Psoas muscle (tissue), 8 donors: ENCODE data around the gene CADPS. TPM values are rescaled to one million over a fixed set of nuclear protein-coding genes. Genes with fewer than 3 reads are reported as not detected.

ENCODE experiments used
- ATAC-seq, 4 donors: fragments of 200-7000 bp; cut with Tn5 transposase; one replicate each; pipeline ENCODE4 v1.9.1; 2020; ENCODE audit warnings: moderate library complexity in 3 of 4, mild to moderate bottlenecking in 2 of 4
- DNase-seq, 2 donors: peaks; one replicate each; pipeline ENCODE4 v3.0.0-alpha.2; 2020
- H3K27ac ChIP-seq: fragments of 200-600 bp; one replicate; pipeline ENCODE4 v1.8.0; 2022
- H3K27me3 ChIP-seq, 3 donors: fragments of 200-600 bp in 1 of 3; one replicate each; pipeline versions ENCODE4 v1.6.1 to v1.8.0; 2013 to 2022; ENCODE audit warnings: low read length in 2 of 3, mild to moderate bottlenecking in 2 of 3, moderate library complexity in 1 of 3; ENCODE audit not compliant: insufficient read depth in 3 of 3
- H3K36me3 ChIP-seq, 2 donors: fragments of 200-600 bp in 1 of 2; one replicate each; pipeline versions ENCODE4 v1.6.1 to v1.8.0; 2013 to 2022; ENCODE audit warnings: low read depth in 1 of 2, mild to moderate bottlenecking in 1 of 2, moderate library complexity in 1 of 2; ENCODE audit not compliant: insufficient read depth in 1 of 2
- H3K4me1 ChIP-seq: fragments of 200-600 bp; one replicate; pipeline ENCODE4 v1.8.0; 2022
- H3K4me3 ChIP-seq: fragments of 200-600 bp; one replicate; pipeline ENCODE4 v1.8.0; 2022; ENCODE audit warnings: mild to moderate bottlenecking
- H3K9me3 ChIP-seq: fragments of 200-600 bp; one replicate; pipeline ENCODE4 v1.8.0; 2022
- CTCF ChIP-seq: fragments of 200-600 bp; IDR thresholded peaks from one replicate; pipeline ENCODE4 v1.8.0; 2022; ENCODE audit warnings: antibody characterized with exemption
- WGBS, 3 donors: extraction: QIAGEN DNeasy Blood & Tissue Kit; methylation state at CpG; one replicate each; pipeline versions ENCODE4 v1.1.6 to v1.1.7; 2013; 5-methylcytosine and 5-hydroxymethylcytosine counted together
- intact Hi-C, 2 donors: fragments of 100-400 bp; cut with DNase I; formaldehyde crosslinking; loops; one replicate each; pipeline versions ENCODE4 v1.11.0 to v1.14.2; 2022
- polyA plus RNA-seq, 3 donors: library from polyadenylated mRNA; stranded (reverse); fragments of 200-250 nt; gene quantifications; one replicate each; pipeline ENCODE4 v1.2.3, GENCODE V29; 2013
- total RNA-seq, 4 donors: library from RNA; stranded (reverse); fragmentation: NEBNext Ultra II Directional in 2 of 4; extraction: Animal tissue kit (Norgen Biotek cat#: 25700) in 2 of 4; gene quantifications; one replicate each; pipeline versions ENCODE4 v1.2.1 to v1.2.4, GENCODE V29; 2021 to 2023
- donor health status: healthy with polysubstance abuse.
- donor health status: DM: no; HTN: no; CAD: no; lungs with moderate emphysema.
- donor health status: Bipolar disorder and iron deficiency.
- donor health status: healthy.
- donor health status: DM: yes; HTN: yes; CAD: no.
- donor health status: DM: no; HTN: no; CAD: no.
- donor health status: DM: no; HTN: no; CAD: no.
- donor health status: DM: yes; HTN: yes; CAD: no.

Gene CADPS
- total and polyA plus RNA-seq, 7 donors: 0.01 to 0.07 (median 0.04) TPM; not detected in 4

- no peak for ATAC-seq
- H3K4me1 ChIP-seq: no peaks in the 10 kb centered on the region
- no peaks in the 10 kb centered on the region for H3K36me3 ChIP-seq
- intact Hi-C loops: no loop called here
- no peaks in the 10 kb centered on the region for H3K27me3 ChIP-seq
- no peak overlapping the region for H3K4me3 ChIP-seq
- no peak for DNase-seq
- no peaks in the 10 kb centered on the region for H3K9me3 ChIP-seq
- no peak for TF ChIP-seq CTCF
- H3K27ac ChIP-seq: no peak overlapping the region
Measured at GRCh38 chr3:62722344-62722743, 152.9 kb downstream of the CADPS start.

GRCh38 chr3:62718515-62719320 lies 156.5 kb downstream of the CADPS start:
- no peak overlapping the region for H3K27ac ChIP-seq
- H3K36me3 ChIP-seq: no peaks in the 10 kb centered on the region
- 34 to 43% (median 42%) methylated on average over 6 of the region's 6 CpGs for WGBS, 3 donors
- H3K4me3 ChIP-seq: no peak overlapping the region
- no peaks in the 10 kb centered on the region for H3K9me3 ChIP-seq
- no peak for ATAC-seq
- no peaks in the 10 kb centered on the region for H3K27me3 ChIP-seq
- no peak for DNase-seq
- no peaks in the 10 kb centered on the region for H3K4me1 ChIP-seq
- intact Hi-C loops: no loop called here
- TF ChIP-seq CTCF: no peak

GRCh38 chr3:62718011-62718410 lies 157.2 kb downstream of the CADPS start:
- Histone ChIP-seq H3K36me3 (no peaks in the 10 kb centered on the region), H3K4me1 (no peaks in the 10 kb centered on the region), H3K9me3 (no peaks in the 10 kb centered on the region), H3K27ac (no peak overlapping the region), H3K27me3 (no peaks in the 10 kb centered on the region), H3K4me3 (no peak overlapping the region)
- no peak for TF ChIP-seq CTCF
- ATAC-seq (no peak), DNase-seq (no peak)
- intact Hi-C loops: no loop called here
- 88 to 95% (median 93%) methylated on average over 1 of the region's 1 CpG for WGBS, 3 donors

- Histone ChIP-seq H3K36me3 (no peaks in the 10 kb centered on the region), H3K4me3 (no peak overlapping the region), H3K4me1 (no peaks in the 10 kb centered on the region), H3K27me3 (no peaks in the 10 kb centered on the region), H3K27ac (no peak overlapping the region), H3K9me3 (no peaks in the 10 kb centered on the region)
- no peak for ATAC-seq
- no peak for TF ChIP-seq CTCF
- DNase-seq: no peak
- intact Hi-C loops: no loop called here
Measured at GRCh38 chr3:62712746-62713145, 162.5 kb downstream of the CADPS start.

DNA sequence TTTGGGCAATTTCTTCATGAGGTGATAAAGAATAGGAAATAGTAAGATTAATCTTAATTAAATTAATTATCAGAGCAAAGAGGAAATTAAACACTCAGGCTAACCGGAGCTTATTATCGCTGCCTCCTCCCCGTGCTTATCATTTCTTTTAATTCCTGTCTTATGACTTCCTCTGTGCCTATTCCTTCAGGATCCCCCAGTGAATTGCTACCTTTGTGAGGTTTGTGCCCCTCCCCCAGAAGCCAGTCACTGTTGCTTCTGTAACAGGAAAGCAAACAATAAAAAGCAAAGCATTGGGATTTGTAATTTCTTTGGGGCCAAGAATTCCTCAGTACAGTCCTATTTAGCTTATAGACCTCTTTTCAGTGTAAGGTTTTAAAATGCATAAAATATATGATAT lies 164.5 kb downstream of the CADPS start:
- DNase-seq: no peak
- Histone ChIP-seq H3K27me3 (no peaks in the 10 kb centered on the region), H3K36me3 (no peaks in the 10 kb centered on the region), H3K9me3 (no peaks in the 10 kb centered on the region), H3K27ac (no peak overlapping the region), H3K4me1 (no peaks in the 10 kb centered on the region), H3K4me3 (no peak overlapping the region)
- WGBS, 3 donors: 85 to 89% (median 85%) methylated on average over 3 of the region's 3 CpGs
- no peak for ATAC-seq
- intact Hi-C loops: no loop called here
- no peak for TF ChIP-seq CTCF
